Neural progenitor cell (in vitro differentiated cells): ENCODE results near the gene VWA5A.

Experiments
- CTCF ChIP-seq: fragments of 200-600 bp; sonication (generic); IDR thresholded peaks from 2 replicates; pipeline ENCODE4 v1.5.1; 2017; ENCODE audit warnings: antibody characterized with exemption, mild to moderate bottlenecking
- EZH2 ChIP-seq: fragments of 200-600 bp; sonication (generic); IDR thresholded peaks from 2 replicates; pipeline ENCODE4 v1.6.1; 2017; ENCODE audit warnings: antibody characterized with exemption, mild to moderate bottlenecking, moderate library complexity
- EZH2phosphoT487 ChIP-seq: fragments of 200-600 bp; sonication (generic); IDR thresholded peaks from 2 replicates; pipeline ENCODE4 v1.6.1; 2017; ENCODE audit warnings: antibody characterized with exemption

DNA sequence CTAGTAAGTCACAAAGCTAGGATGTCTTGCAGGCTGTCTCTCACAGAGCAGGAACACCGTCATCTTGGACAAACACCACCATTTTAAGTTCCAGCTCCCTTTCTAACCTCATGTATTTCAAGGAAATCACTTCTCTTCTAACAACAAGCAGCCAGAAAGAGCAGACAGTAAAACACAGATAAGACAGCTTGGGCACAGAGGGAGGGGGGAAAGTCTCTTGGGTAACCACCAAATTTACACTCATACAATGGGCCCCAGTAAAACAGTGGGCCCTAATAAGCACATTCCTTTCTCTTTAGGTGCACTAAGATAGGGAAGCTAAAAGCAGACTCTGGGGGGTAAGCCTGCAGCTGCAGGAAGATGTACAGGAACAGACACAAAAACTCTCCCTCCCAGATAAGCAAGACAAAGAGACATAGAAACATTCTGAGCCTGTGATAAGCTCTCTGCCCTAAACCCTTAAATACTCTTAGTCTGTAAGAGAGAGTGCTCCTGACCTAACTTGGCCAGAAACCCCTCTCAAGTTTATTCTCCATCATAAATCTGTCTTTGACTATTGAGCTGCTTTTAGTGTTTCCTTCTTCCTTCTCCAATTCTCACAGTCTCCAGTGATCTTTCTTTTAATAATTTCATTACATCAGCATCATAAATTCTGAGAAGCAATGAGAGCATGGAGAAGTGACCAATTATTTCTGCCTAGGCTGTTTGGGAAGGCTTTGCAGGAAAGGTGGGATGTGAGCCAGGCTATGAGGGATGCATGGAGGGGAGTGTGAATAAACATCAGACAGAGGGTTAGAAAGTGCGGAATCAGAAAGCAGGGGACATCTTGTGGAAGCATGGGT is 75.3 kb downstream of the VWA5A start:
- TF ChIP-seq EZH2phosphoT487: no peak
- no peak for TF ChIP-seq CTCF
- no peak for TF ChIP-seq EZH2
